ENCODE measurements around the gene ZBTB7A. TPM values are rescaled to one million over a fixed set of nuclear protein-coding genes. Genes with fewer than 3 reads are reported as not detected.

ZBTB7A gene
- total RNA-seq, 1 experiment from 2014 or later, result 27.9 TPM

GRCh38 chr19:4090356-4091220 is 23.9 kb upstream of the ZBTB7A start:
- DNase-seq (ENCODE audit: low spot score) (no peak), ATAC-seq (no peak)
- POLR2A ChIA-PET, result no interaction called here
- TF ChIP-seq ATF1 (CRISPR knock-in tag; IDR thresholded peaks at IDR 0.05) (no peak), ZNF423 (CRISPR knock-in tag; IDR thresholded peaks at IDR 0.05) (no peak), GTF2I (CRISPR knock-in tag; conservative IDR thresholded peaks at IDR 0.05) (no peak), OVOL2 (CRISPR knock-in tag; IDR thresholded peaks at IDR 0.05; ENCODE audit: borderline replicate concordance) (no peak), ZNF219 (CRISPR knock-in tag; IDR thresholded peaks at IDR 0.05; ENCODE audit: borderline replicate concordance) (no peak), NR2C2 (CRISPR knock-in tag; IDR thresholded peaks at IDR 0.05) (no peak), NR3C1 (CRISPR knock-in tag; conservative IDR thresholded peaks at IDR 0.05; ENCODE audit: low read depth) (no peak), ZBTB21 (CRISPR knock-in tag; IDR thresholded peaks at IDR 0.05; ENCODE audit: borderline replicate concordance) (no peak), NFYB (CRISPR knock-in tag; conservative IDR thresholded peaks at IDR 0.05; ENCODE audit: low read depth) (no peak), IRF2 (CRISPR knock-in tag; IDR thresholded peaks at IDR 0.05; ENCODE audit: borderline replicate concordance, low read depth) (no peak), TCF7 (CRISPR knock-in tag; IDR thresholded peaks at IDR 0.05; ENCODE audit: low read depth) (no peak), IRF1 (CRISPR knock-in tag; IDR thresholded peaks at IDR 0.05) (no peak), HMGA2 (CRISPR knock-in tag; IDR thresholded peaks at IDR 0.05) (no peak)
- Mint-ChIP-seq H3K36me3 (peaks cover 6% of the 10 kb centered on the region; the same call in 1 of the 2 replicates), H3K4me3 (no peak overlapping the region), H3K27ac (no peak overlapping the region), H3K9me3 (no peaks in the 10 kb centered on the region), H3K4me1 (peaks cover 3% of the 10 kb centered on the region; the same call in 1 of the 2 replicates), H3K27me3 (ENCODE audit: low read depth) (no peaks in the 10 kb centered on the region)
- CTCF ChIA-PET, result interaction anchor here (1.7 kb wide), 1 partner anchor 49 kb away, joined by 6 read pairs; no protein-coding TSS in a partner anchor

GRCh38 chr19:4089946-4090345 is 23.2 kb upstream of the ZBTB7A start:
- no peak overlapping the region for H3K27ac Mint-ChIP-seq
- no peaks in the 10 kb centered on the region for H3K9me3 Mint-ChIP-seq
- H3K36me3 Mint-ChIP-seq, result peaks cover 6% of the 10 kb centered on the region; the same call in 1 of the 2 replicates
- no peaks in the 10 kb centered on the region for H3K27me3 Mint-ChIP-seq (ENCODE audit: low read depth)
- H3K4me1 Mint-ChIP-seq, result peaks cover 3% of the 10 kb centered on the region; the same call in 1 of the 2 replicates
- ChIA-PET CTCF (interaction anchor here (1.7 kb wide), 1 partner anchor 50 kb away, joined by 6 read pairs; no protein-coding TSS in a partner anchor), POLR2A (no interaction called here)
- ATAC-seq (no peak), DNase-seq (ENCODE audit: low spot score) (no peak)
- H3K4me3 Mint-ChIP-seq, result no peak overlapping the region
- TF ChIP-seq AFF4 (CRISPR knock-in tag; IDR thresholded peaks at IDR 0.05; ENCODE audit: borderline replicate concordance) (no peak), RORB (CRISPR knock-in tag; IDR thresholded peaks at IDR 0.05) (no peak), ZNF512 (CRISPR knock-in tag; IDR thresholded peaks at IDR 0.05; ENCODE audit: borderline replicate concordance) (no peak), ETV6 (CRISPR knock-in tag; IDR thresholded peaks at IDR 0.05) (no peak), GABPB1 (CRISPR knock-in tag; IDR thresholded peaks at IDR 0.05) (no peak), NFE2L1 (CRISPR knock-in tag; IDR thresholded peaks at IDR 0.05) (no peak), TEAD4 (CRISPR knock-in tag; IDR thresholded peaks at IDR 0.05) (no peak), ZNF425 (CRISPR knock-in tag; conservative IDR thresholded peaks at IDR 0.05) (no peak), ZNF232 (CRISPR knock-in tag; IDR thresholded peaks at IDR 0.05) (no peak), MAX (CRISPR knock-in tag; IDR thresholded peaks at IDR 0.05) (no peak), NR3C1 (CRISPR knock-in tag; conservative IDR thresholded peaks at IDR 0.05; ENCODE audit: low read depth) (no peak), CTCF (IDR thresholded peaks at IDR 0.05) (no peak), TP53 (CRISPR knock-in tag; IDR thresholded peaks at IDR 0.05) (no peak)
